Measurements from ENCODE around the gene EMC7.

Gene EMC7

DNA sequence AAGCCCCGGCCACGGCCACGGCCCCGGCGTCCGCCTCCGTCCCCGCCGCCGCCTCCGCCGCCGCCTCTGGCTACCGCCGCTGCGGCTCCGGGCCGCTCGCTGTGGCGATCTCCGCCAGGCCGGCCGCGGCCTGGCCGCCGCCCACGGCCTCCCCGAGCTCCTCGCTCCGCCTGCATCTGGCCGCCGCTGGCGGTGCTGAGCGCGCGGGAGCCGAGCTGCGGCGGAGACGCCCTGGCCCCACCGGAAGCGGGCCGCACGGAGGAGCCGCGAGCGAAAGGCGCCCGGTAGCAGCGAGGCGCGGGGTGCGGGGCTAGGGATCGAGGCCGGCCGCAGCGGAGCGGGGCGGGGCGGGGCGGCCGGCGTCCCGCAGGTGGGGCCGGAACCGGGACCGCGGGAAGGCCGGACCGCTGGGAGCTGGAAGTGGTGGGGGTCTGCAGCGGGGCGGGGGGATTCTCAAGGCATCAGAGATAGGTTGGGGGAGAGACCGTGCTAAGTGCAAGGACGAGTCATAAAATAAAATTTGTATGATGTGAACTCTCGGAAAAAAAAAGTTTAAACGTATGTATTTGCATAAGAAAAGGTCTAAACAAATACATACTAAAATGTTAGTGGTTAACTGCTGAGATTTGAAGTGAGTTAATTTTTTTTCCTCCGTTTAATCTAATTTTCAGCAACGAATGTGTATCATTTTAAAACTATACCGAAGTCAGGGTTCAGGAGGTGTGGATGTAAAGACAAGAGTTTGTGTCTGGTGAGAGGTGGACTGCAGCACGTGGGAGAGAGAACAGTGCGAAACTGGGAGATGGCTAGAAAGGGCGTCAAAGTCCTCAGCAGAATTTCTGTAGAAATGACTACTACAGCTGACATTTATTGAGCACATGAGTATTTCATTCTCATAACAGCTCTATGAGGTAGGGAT, 62.5 kb downstream of the EMC7 start, which contains the start of gene AVEN:
TSS of gene AVEN (minus strand) at position 334 of the 919 bp plus-strand sequence. CDS start at position 176, 158 bp downstream.
- peak; percentile 72 for DNase-seq (ENCODE audit: low spot score)

- peak; percentile 91 for DNase-seq (ENCODE audit: low spot score)
Observed at GRCh38 chr15:34038023-34038870, 63.4 kb downstream of the EMC7 start.

All from AG08396 (cell line).